GM23248 (cell line): ENCODE results near the gene FCER1G. TPM values are rescaled to one million over a fixed set of nuclear protein-coding genes. Genes with fewer than 3 reads are reported as not detected.

ENCODE experiments used
- DNase-seq: peaks from one replicate; pipeline ENCODE4 v3.0.0-alpha.2; 2015
- H2AFZ ChIP-seq: fragments of 200-600 bp; sonication (generic); 2 replicates; pipeline ENCODE4 v1.6.1; 2016; ENCODE audit warnings: antibody characterized with exemption
- H3F3A ChIP-seq: fragments of 200-600 bp; sonication (generic); 2 replicates; pipeline ENCODE4 v1.6.1; 2016; ENCODE audit warnings: mild to moderate bottlenecking, antibody characterized with exemption, mixed run types; ENCODE audit not compliant: insufficient read depth
- H3K27ac ChIP-seq: fragments of 200-600 bp; sonication (generic); 2 replicates; pipeline ENCODE4 v1.5.1; 2016; ENCODE audit warnings: mild to moderate bottlenecking
- H3K27me3 ChIP-seq: fragments of 200-600 bp; sonication (generic); replicated peaks from 2 replicates; pipeline ENCODE4 v1.6.1; 2016; ENCODE audit warnings: mild to moderate bottlenecking; ENCODE audit not compliant: insufficient read depth
- H3K36me3 ChIP-seq: fragments of 200-600 bp; sonication (generic); 2 replicates; pipeline ENCODE4 v1.6.1; 2016; ENCODE audit warnings: low read depth, mild to moderate bottlenecking
- H3K4me1 ChIP-seq: fragments of 200-600 bp; sonication (generic); 2 replicates; pipeline ENCODE4 v1.6.1; 2016; ENCODE audit warnings: mild to moderate bottlenecking; ENCODE audit not compliant: insufficient read depth
- H3K4me2 ChIP-seq: fragments of 200-600 bp; sonication (generic); one replicate; pipeline ENCODE4 v1.6.1; 2016; ENCODE audit warnings: mild to moderate bottlenecking; ENCODE audit not compliant: unreplicated experiment
- H3K4me3 ChIP-seq: fragments of 200-600 bp; sonication (generic); 2 replicates; pipeline ENCODE4 v1.5.1; 2016; ENCODE audit warnings: mild to moderate bottlenecking
- H3K79me2 ChIP-seq: fragments of 200-600 bp; sonication (generic); 2 replicates; pipeline ENCODE4 v1.6.1; 2016; ENCODE audit warnings: mild to moderate bottlenecking; ENCODE audit not compliant: insufficient read depth
- H3K9ac ChIP-seq: fragments of 200-600 bp; sonication (generic); 2 replicates; pipeline ENCODE4 v1.6.1; 2016; ENCODE audit warnings: mild to moderate bottlenecking
- H3K9me2 ChIP-seq: fragments of 200-600 bp; sonication (generic); 2 replicates; pipeline ENCODE4 v1.6.1; 2016; ENCODE audit warnings: mixed run types, mild to moderate bottlenecking, moderate library complexity; ENCODE audit not compliant: insufficient read depth
- H3K9me3 ChIP-seq: fragments of 200-600 bp; sonication (generic); one replicate; pipeline ENCODE4 v1.6.1; 2017; ENCODE audit warnings: low read depth
- H4K20me1 ChIP-seq: fragments of 200-600 bp; sonication (generic); 2 replicates; pipeline ENCODE4 v1.6.0; 2016; ENCODE audit not compliant: insufficient read depth
- EZH2 ChIP-seq: fragments of 200-600 bp; sonication (generic); IDR thresholded peaks from 2 replicates; pipeline ENCODE4 v1.6.1; 2018; ENCODE audit warnings: antibody characterized with exemption, mild to moderate bottlenecking; ENCODE audit not compliant: insufficient read depth, poor library complexity, severe bottlenecking
- EZH2phosphoT487 ChIP-seq: fragments of 200-600 bp; sonication (generic); IDR thresholded peaks from 2 replicates; pipeline ENCODE4 v1.6.1; 2018; ENCODE audit warnings: antibody characterized with exemption, moderate library complexity, mild to moderate bottlenecking, low read depth; ENCODE audit not compliant: insufficient read depth
- WGBS, 2 experiments: methylation state at CpG; one replicate each; pipeline ENCODE4 v1.1.6; 2015 to 2017; ENCODE audit warnings: low lambda C conversion rate in 2 of 2, low coverage in 1 of 2; ENCODE audit errors: missing lambda C conversion rate in 2 of 2; 5-methylcytosine and 5-hydroxymethylcytosine counted together
- in situ Hi-C: fragments of 300-500 bp; cut with MboI; formaldehyde crosslinking; loops from 2 replicates; pipeline ENCODE4 v1.15.0; 2020
- polyA plus RNA-seq: library from polyadenylated mRNA; unstranded; fragments of >200 nt; fragmentation: Nextera tagmentation; extraction: Ambion mirVana; gene quantifications from 2 replicates; pipeline ENCODE4 v1.2.1, GENCODE V29; 2016
- total RNA-seq: library from RNA; depleted of rRNA; stranded (reverse); fragments of >200 nt; shearing (Covaris generic); gene quantifications from 2 replicates; pipeline ENCODE4 v1.2.3, GENCODE V29; 2014

Gene FCER1G
- total and polyA plus RNA-seq, 2 experiments from 2014 or later, result 0.49 TPM; not detected in 1

DNA sequence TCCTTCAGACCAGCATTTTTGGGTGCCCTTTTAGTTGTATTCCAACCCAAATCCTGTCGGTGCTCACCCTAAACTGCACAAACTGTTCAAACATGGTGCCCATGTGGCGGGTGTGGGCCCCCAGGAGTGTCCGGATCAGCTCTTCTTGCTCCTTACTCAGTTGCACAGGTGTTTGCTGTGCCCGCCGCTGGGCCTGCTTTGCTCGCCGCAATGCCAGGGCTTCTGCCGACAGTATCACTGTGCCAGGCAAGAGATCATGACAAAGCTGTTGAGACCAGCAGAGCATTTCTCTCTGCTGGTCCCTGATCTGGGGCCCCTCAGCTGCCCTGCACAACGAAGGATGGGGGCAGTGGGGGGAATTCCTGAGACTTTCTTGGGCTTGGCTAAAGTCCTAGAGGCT, 18.0 kb downstream of the FCER1G start:
- in situ Hi-C loops, result no loop called here
- H3K9ac ChIP-seq, result no peak overlapping the region
- TF ChIP-seq EZH2phosphoT487 (no peak), EZH2 (no peak)
- H3K27ac ChIP-seq, result no peak overlapping the region
- no peaks in the 10 kb centered on the region for H3F3A ChIP-seq
- H3K27me3 ChIP-seq, result no peaks in the 10 kb centered on the region
- no peaks in the 10 kb centered on the region; the same call in 1 of the 2 replicates for H3K36me3 ChIP-seq
- DNase-seq, result no peak
- H3K9me3 ChIP-seq, result no peaks in the 10 kb centered on the region
- 73 to 78% methylated on average over 9 of the region's 9 CpGs for WGBS, 2 experiments
- H2AFZ ChIP-seq, result no peak overlapping the region
- no peaks in the 10 kb centered on the region for H3K79me2 ChIP-seq
- no peak overlapping the region for H3K4me3 ChIP-seq
- H3K4me2 ChIP-seq, result no peak overlapping the region
- peaks cover 2% of the 10 kb centered on the region; the same call in 1 of the 2 replicates for H3K4me1 ChIP-seq
- H3K9me2 ChIP-seq, result no peaks in the 10 kb centered on the region
- no peaks in the 10 kb centered on the region for H4K20me1 ChIP-seq

DNA sequence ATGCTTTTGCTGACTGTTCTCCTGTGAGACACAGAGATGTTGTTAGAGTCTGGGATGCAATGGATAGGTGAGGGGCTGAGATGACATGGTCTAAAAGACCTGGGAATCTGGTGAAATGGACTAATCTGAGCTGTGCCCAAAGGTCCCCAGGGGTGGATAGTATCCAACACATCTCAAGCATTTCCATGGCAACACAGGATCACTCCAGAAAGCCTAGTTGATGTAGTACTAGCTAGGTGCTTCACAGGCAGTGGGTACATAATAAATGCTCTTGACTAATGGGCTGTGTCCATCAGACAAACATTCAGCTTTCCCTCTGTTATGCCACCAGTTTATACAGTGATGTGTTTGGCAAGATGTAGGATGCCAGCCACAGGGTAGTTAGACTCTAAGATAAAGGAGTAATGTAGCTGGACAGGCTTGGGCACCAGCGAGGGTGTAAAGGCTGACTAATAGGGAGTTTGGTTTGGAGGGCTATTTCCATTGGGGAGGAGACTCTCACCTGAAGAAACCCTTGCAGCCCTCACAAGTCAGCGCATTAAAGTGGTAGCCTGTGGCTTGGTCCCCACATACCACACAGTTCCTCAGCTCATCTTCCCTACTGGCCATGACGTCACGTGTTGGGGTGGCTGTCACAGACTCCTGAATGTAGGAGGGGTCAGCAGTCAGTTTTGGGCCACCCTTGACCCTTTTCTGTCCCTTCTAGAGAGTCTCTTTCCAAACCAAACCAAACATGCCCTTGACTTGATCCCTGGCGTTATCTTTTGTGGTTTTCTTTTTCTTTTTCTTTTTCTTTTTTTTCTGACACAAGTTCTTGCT, 21.1 kb downstream of the FCER1G start:
- no peak overlapping the region for H3K9ac ChIP-seq
- H3K9me3 ChIP-seq, result no peaks in the 10 kb centered on the region
- no peak for DNase-seq
- WGBS, 2 experiments, result 90 to 94% methylated on average over 5 of the region's 5 CpGs
- no peaks in the 10 kb centered on the region for H3K36me3 ChIP-seq
- no peaks in the 10 kb centered on the region for H3K27me3 ChIP-seq
- H3K4me2 ChIP-seq, result no peak overlapping the region
- H4K20me1 ChIP-seq, result no peaks in the 10 kb centered on the region
- peaks cover 7% of the 10 kb centered on the region; the same call in 1 of the 2 replicates for H3K4me1 ChIP-seq
- TF ChIP-seq EZH2 (no peak), EZH2phosphoT487 (no peak)
- no peak overlapping the region for H3K4me3 ChIP-seq
- H3K79me2 ChIP-seq, result no peaks in the 10 kb centered on the region
- H3K9me2 ChIP-seq, result no peaks in the 10 kb centered on the region
- no peak overlapping the region for H2AFZ ChIP-seq
- in situ Hi-C loops, result no loop called here
- no peaks in the 10 kb centered on the region for H3F3A ChIP-seq
- no peak overlapping the region for H3K27ac ChIP-seq

DNA sequence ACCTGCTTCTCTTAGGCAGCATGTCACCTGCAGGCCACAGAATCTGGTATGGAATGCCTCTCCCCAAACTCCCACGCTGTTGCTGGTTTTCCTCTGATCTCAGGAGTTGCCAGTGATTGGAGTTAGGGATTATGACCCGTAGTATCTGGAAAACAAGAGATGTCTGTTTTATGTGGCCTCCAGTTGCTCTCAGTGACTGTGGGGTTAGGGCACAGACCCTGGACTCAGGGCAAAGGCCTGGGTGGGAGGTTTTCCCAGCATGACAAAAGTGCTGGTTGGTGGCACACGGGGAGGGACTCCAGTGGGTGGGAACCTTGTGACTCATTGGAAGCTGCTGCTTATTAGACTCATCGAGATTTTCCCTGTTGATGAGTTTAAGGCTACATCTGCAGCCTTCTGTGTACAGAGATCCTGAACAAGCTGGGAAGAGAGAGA, 23.0 kb downstream of the FCER1G start, which contains the start of gene NR1I3:
Gene NR1I3, minus strand, starts transcription at position 165 of the 435 bp plus-strand sequence. CDS start 1,638 bp downstream, outside the sequence.
- H2AFZ ChIP-seq, result peak within 1 kb of the TSS; percentile 40; the same call in 1 of the 2 replicates
- peaks cover 7% of the 10 kb centered on the region; the same call in 1 of the 2 replicates for H3K4me1 ChIP-seq
- no peaks in the 10 kb centered on the region for H3F3A ChIP-seq
- no peak within 1 kb of the TSS for H3K9ac ChIP-seq
- H3K9me3 ChIP-seq, result no peaks in the 10 kb centered on the region
- 12 to 17% methylated on average over 4 of the region's 4 CpGs for WGBS, 2 experiments
- in situ Hi-C loops, result no loop called here
- peak; percentile 59 for DNase-seq
- no peak within 1 kb of the TSS for H3K27ac ChIP-seq
- peak within 1 kb of the TSS; percentile 12 for H3K4me2 ChIP-seq
- no peaks in the 10 kb centered on the region for H3K79me2 ChIP-seq
- no peak for TF ChIP-seq EZH2phosphoT487
- TF ChIP-seq EZH2, result no peak
- no peak within 1 kb of the TSS for H3K4me3 ChIP-seq
- no peaks in the 10 kb centered on the region for H3K27me3 ChIP-seq
- H3K36me3 ChIP-seq, result no peaks in the 10 kb centered on the region
- H3K9me2 ChIP-seq, result no peaks in the 10 kb centered on the region
- H4K20me1 ChIP-seq, result no peaks in the 10 kb centered on the region

DNA sequence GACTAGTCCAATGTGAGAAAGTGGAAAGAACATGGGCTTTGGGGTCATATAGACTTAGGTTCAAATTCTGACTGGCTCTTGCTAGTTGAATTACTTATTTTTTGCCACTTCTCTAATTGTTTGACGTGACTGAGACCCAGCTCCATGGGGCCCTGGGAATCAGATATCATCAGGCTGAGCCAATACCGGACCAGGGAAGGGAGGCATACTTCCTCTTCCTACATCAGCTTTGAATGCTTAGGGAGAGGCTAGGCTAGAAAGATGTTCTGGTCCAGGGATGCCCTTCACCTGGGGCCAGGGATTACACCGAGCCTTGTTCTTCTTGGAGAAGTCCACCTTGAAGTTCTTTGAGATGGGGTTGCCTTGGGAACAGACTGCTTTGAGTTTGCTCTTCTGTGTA, 26.6 kb downstream of the FCER1G start:
- H3K9me2 ChIP-seq, result no peaks in the 10 kb centered on the region
- no peak overlapping the region for H3K4me3 ChIP-seq
- no peak overlapping the region for H3K4me2 ChIP-seq
- H3K36me3 ChIP-seq, result no peaks in the 10 kb centered on the region
- no peaks in the 10 kb centered on the region for H3K79me2 ChIP-seq
- WGBS, 2 experiments, result 34 to 48% methylated on average over 3 of the region's 3 CpGs
- H3K9ac ChIP-seq, result no peak overlapping the region
- no peak overlapping the region for H2AFZ ChIP-seq
- no peaks in the 10 kb centered on the region for H3K27me3 ChIP-seq
- H3F3A ChIP-seq, result no peaks in the 10 kb centered on the region
- no peaks in the 10 kb centered on the region for H3K9me3 ChIP-seq
- no peak for TF ChIP-seq EZH2phosphoT487
- no peak for TF ChIP-seq EZH2
- in situ Hi-C loops, result no loop called here
- H3K4me1 ChIP-seq, result peaks cover 7% of the 10 kb centered on the region; the same call in 1 of the 2 replicates
- DNase-seq, result no peak
- H3K27ac ChIP-seq, result no peak overlapping the region
- H4K20me1 ChIP-seq, result no peaks in the 10 kb centered on the region
